GM12801 (cell line): ENCODE data around the gene COX6B2.

Experiments used
- CTCF ChIP-seq: IDR thresholded peaks from one replicate; pipeline ENCODE4 v1.5.1; 2011; ENCODE audit warnings: control low read depth; ENCODE audit not compliant: insufficient read length; ENCODE audit errors: extremely low read depth

Gene COX6B2

DNA sequence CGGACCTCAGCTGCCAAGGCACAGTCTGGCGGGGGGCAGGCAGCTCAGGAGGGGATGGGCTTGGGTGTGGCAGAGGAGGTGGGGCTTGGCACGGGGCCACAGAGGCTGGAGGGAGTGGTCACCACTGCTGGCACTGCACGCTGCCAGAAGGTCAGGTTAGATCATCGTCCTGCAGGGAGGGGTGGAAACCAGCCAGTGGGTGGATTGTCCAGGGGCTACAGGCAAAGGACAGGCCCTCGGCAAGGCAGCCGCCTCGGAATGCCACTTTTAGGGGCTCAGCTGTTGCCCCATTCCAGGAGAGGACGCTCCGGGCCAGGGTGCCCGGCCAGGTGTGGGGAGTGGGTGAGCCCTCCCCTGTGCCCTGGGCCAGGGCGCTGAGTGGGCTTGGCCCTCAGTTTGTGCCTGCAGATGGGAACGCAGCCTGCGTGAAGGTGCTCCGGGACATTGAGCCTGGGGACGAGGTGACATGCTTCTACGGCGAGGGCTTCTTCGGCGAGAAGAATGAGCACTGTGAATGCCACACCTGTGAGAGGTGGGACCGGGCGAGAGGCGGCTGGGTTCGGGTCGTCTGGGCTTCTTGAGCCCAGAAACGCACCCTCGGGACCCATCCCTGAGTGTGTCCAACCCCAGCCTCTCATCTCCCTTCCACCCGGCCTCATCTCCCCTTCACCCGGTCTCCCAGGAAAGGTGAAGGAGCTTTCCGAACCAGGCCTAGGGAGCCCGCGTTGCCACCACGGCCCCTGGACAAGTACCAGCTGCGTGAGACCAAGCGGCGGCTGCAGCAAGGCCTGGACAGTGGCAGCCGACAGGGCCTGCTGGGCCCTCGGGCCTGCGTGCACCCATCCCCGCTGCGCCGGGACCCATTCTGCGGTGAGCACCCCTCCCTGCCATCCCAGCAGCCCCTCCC lies 8.4 kb downstream of the COX6B2 start:
- TF ChIP-seq CTCF: no peak

GRCh38 chr19:55345101-55345817 lies 9.3 kb downstream of the COX6B2 start:
- no peak for TF ChIP-seq CTCF

DNA sequence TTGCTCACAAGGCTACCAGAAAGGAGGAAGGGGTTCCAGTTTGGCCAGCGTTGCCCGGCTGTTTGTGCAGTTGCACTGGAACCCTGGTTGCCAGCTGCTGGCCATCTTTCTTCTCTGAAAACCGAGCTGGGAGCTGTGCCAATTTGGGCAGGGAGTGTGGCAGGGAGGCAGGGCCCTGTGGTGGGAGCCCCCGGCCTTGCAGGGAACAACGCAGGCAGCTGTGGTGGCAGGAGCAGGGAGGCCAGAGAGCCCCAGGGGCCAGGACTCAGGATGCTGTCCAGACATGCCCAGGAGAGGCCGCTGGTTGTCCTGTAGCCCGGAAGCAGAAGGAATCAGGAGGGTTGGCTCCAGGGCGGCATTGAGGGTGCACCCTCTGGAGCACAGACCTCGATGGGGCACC lies 10.1 kb downstream of the COX6B2 start:
- TF ChIP-seq CTCF: no peak

DNA sequence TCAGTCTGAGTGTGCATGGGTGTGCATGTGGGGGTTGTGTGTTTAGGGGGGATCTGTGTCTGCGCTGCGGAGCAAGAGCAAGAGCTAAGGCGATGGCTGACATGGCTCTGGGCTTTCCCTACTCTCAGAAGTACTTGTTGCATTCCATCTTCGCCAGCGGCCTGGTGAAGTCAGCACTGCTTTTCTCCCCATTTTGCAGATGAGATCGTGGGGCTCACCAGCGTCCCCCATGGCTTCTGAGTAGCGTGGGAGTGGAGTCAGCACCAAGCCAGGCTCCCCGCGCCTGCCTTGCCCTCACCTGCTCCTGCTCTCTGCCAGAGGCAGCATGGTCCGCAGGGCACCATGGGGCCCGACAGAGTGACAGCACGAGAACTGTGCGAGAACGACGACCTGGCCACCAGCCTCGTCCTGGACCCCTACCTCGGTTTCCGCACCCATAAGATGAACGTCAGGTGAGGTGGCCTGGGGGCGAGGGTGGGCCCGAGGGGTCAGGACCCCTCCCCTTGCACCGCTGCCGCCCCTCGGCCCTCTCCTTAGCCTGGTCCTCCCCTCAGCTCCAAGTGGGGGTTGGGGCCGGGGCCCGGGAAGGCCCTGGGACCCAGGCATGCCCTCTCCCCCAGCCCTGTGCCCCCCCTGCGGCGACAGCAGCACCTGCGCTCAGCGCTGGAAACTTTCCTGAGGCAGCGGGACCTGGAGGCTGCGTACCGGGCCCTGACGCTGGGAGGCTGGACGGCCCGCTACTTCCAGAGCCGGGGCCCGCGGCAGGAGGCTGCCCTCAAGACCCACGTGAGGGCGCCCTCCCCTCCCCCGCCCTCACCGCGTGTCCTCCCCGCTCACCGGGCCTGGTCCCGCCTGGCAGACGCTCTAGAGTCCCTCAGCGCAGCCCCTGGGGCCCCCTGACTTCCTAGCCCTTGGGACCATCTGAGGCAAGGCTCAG lies 12.7 kb downstream of the COX6B2 start:
- TF ChIP-seq CTCF: no peak

GRCh38 chr19:55341171-55341588 lies 13.3 kb downstream of the COX6B2 start:
- TF ChIP-seq CTCF: no peak

GRCh38 chr19:55340784-55341147 lies 13.8 kb downstream of the COX6B2 start:
- no peak for TF ChIP-seq CTCF
